ENCODE results near the gene REM2.

Gene REM2

DNA sequence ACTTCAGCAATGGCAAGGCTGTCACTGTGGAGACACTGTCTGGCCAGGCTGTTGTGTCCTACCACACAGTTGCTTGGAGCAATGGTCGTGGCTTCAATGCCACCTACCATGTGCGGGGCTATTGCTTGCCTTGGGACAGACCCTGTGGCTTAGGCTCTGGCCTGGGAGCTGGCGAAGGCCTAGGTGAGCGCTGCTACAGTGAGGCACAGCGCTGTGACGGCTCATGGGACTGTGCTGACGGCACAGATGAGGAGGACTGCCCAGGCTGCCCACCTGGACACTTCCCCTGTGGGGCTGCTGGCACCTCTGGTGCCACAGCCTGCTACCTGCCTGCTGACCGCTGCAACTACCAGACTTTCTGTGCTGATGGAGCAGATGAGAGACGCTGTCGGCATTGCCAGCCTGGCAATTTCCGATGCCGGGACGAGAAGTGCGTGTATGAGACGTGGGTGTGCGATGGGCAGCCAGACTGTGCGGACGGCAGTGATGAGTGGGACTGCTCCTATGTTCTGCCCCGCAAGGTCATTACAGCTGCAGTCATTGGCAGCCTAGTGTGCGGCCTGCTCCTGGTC lies 7.2 kb upstream of the REM2 start:
- no peak for DNase-seq

DNA sequence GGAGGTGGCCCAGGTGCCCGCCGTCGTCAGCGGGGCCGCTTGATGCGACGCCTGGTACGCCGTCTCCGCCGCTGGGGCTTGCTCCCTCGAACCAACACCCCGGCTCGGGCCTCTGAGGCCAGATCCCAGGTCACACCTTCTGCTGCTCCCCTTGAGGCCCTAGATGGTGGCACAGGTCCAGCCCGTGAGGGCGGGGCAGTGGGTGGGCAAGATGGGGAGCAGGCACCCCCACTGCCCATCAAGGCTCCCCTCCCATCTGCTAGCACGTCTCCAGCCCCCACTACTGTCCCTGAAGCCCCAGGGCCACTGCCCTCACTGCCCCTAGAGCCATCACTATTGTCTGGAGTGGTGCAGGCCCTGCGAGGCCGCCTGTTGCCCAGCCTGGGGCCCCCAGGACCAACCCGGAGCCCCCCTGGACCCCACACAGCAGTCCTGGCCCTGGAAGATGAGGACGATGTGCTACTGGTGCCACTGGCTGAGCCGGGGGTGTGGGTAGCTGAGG lies 6.0 kb upstream of the REM2 start:
- DNase-seq, result no peak

DNA sequence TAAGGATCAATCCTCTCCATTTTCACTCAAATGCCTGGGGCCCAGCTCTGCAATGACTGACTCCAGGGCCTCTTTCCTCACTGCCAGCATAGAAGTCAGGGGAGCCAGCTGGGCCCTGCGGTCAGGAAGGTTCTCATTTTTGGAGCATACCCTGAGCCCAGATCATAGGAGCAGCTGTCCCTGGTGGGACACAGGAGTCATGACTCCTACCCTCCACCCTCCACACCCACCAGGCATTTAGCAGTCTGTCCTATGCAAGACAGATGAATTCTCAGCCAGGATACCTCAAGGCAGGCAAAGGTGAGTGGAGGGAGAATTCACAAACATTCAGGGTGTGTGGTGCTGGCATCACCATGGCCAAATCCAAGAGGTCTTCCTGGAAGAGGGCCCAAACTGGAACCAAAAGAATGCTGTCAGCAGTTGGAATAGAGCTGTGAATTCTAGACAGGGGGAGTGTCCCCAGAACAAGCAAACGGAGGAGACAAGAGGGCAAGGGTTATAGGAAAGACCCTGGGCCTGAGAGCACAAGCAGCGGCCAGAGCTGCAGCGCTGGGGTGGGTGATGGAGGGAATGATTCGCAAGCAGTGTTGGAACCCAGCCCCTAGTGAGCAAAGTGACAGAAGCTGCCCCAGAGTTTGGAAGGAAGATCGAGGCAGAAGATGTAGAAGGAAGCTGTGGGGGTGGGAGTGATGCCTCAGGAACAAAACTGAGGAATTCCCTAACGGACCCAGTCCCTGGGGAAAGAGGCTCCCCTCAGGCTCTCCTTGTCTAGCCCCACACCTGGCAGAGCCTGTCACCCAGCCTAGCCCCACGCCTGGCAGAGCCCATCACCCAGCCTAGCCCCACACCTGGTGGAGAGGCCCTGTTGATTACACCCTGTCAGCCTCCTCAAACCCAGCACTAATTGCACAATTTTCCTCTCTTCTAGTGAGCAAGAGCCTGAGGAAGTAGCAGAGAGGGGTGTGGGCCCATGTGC lies 4.5 kb upstream of the REM2 start:
- no peak for DNase-seq

DNA sequence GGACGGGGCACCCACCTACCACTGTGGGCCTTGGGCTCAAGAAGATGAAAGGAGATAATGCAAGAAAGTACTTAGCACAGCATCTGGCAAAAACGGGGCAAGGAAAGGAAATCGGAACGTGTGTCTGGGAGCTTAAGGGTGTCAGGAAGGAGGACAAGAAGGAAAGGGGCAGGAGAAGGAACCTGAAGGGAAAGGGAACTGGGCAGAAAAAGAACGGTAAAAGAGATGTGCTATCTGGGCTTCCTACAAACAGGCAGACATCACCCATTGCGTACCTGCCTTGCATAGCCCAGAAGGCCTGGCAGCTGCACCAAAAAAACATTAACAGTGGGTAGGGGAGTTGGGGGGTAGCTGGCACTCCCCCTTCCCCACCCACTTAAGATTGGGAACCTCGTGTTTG lies 958 bp upstream of the REM2 start:
- DNase-seq, result no peak

DNA sequence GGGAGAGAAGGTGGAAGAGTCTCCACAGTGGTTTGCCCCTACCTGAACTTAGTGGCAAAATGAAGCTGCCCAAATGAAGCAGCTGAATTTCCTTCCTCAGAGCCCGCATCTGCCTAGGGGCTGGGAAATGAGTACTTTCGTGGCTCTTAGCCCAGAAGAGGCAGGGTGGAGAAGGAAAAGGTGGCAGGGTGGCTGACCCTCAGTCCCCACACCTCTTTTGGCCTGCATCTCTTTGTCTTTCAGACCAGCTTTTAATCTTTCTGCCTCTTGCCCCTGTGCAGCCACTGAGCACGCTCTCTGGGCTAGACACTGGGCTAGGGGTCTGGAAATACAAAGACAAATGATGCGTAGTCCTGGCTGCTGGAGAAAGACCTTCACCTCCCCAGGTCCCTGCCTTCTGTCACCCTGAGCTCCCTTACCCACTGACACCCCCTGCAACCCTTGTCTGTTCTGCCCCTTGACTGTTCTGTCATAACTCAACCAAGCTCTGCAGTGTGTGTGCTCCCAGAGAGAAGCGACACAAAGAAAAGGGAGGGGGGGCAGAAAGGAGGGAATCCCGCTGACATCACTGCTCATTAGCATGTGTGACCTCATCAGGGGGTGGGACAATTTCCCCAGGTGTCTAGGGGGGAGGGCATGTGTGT lies 371 bp upstream of the REM2 start:
- peak; percentile 38 for DNase-seq

DNA sequence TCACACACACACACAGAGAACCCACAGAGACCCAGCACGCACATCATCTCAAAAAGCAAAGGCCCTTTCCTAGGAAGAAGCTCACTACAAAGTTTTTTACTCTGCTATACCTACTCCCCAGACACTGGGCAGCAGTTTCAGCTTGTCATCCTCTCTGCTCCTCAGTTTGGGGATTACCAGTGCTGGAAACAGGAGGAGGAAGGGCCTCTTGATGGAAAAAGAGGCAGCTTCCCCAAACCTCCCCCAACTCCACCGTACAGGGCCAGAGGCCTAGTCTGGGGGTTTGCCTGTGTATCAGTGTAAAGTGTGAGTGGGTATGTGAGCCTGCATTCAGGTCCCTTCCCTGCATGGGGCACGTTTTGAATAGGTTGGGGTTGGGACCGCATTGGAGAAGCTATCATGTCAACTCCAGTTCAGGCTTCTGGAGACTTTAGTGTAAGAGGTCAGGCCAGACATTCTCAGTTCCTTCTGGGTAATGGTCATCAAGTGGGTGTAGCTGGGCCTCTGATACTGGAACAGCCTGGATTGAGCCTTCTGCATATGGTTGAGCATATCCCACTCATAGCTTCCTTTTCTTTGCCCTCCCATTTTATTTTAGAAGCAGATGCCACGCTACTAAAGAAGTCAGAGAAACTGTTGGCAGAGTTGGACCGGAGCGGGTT lies 1.2 kb downstream of the REM2 start:
- DNase-seq, result no peak

DNA sequence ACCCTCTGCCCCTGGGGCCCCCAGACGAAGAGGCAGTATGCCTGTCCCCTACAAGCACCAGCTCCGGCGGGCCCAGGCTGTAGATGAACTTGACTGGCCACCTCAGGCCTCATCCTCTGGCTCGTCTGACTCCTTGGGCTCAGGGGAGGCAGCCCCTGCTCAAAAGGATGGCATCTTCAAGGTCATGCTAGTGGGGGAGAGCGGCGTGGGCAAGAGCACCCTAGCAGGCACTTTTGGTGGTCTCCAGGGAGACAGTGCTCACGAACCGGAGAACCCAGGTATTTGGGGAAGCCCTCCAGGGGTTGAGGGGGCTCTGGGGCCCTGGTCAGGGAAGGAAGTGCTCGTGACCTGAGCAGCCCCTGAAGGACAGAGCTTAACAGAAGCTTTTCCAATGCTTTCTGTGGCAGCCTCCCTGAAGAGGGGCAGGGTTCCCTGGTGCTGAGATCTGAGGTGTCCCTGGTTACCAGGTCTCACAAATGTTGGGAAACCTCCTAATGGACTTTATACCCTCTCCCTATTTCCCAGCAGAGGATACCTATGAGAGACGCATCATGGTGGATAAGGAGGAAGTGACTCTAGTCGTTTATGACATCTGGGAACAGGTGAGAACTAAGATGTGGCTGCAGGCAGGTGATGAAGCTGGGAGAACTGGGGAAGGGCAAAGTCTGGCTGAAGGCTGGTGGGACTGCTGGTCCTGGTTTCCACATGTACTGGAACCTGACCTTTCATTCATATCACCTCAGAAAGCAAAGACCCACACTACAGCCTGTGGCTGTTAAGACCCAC lies 1.9 kb downstream of the REM2 start:
- DNase-seq, result no peak

DNA sequence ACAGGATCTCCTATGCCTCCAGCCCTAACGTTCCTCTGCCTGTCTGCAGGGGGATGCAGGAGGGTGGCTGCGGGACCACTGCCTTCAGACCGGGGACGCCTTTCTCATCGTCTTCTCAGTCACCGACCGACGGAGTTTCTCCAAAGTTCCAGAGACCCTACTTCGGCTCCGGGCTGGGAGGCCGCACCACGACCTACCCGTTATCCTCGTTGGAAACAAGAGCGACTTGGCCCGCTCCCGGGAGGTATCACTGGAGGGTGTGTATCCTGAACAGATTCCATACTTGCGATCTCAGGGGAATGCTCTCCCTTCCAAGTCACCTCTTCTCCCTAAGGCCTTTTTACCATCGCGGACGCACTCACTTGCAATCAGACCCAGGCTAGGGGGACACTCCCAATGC lies 3.0 kb downstream of the REM2 start:
- DNase-seq, result no peak

DNA sequence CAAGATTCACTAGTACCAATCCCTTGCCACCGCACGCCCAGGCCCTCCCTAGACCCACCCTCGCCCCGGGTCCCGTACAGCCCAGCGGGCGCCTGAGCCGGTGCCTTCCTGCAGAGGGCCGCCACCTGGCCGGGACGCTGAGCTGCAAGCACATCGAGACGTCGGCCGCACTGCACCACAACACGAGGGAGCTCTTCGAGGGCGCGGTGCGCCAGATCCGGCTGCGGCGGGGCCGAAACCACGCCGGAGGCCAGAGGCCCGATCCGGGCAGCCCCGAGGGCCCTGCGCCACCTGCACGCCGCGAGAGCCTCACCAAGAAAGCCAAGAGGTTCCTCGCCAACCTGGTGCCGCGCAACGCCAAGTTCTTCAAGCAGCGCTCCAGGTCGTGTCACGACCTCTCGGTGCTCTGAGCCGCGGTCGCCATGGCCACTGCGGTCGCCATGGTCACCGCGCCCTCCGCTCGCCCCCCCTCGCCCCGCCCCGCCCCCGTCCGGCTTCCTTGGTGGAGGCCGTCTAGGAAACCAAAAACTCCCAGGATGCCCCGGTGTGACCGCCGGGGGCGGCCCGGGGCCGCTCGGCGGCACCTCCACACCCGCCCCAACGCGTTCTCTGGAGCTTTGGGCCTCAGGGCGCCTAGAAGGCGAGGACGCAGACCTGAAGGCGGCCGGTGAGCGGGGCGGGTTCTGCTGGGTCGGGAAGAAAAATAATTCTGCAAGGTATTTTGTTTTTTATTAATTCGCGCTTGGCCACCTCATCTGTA lies 3.7 kb downstream of the REM2 start:
- DNase-seq, result peak; percentile 68

DNA sequence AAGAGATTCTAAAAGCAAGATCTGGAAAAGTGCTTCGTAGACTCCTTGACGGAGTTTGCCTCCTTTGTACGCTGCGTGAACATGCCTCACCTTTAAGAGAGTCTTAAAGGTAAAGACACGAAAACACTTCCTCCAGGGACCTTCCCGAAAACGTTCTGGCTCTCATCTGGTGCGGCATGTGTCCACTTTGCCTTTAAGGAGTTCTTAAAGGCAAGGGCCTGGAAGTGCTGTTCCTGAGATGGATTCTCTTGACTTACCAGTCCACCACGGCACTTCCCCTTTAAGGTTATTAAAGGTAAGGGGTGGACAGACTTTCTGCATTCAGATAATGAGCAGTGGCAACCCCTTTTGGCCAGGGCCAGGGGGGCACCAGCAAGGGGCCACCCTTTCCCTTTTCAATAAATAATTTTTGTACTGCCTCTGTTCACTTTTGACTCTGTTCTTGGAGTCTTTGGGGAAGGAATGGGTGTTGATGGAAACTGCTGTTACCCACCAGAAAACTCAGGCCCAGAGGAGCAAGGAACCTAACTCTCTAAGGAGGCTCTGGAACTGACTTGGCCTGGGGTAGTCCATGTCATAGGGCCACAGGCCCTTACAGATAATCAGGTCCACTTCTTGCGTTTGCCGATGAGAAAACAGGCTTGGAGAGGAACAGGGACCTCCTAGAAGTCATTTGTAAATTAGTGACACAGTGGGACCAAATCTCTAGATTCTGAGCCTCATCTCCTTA lies 4.4 kb downstream of the REM2 start:
- DNase-seq, result peak; percentile 32

DNA sequence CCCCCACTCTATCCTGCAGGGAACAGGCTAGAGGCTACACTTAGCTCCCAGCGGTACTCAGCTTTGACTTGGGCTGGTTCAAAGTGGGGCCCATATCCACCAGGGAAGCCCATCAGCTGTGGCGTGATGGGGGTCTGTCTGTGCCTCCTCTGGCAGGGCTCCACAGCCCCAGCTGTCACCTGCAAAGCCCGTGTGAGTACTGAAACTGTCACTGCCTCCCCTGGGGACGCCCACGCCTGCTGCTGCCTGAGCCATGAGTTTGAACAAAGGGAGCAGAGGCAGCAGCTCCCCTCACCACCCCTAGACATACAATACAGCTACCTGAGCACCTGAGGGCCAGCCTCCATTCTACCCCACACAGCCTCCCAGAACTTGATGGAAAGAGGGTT lies 5.0 kb downstream of the REM2 start:
- DNase-seq, result peak; percentile 28

DNA sequence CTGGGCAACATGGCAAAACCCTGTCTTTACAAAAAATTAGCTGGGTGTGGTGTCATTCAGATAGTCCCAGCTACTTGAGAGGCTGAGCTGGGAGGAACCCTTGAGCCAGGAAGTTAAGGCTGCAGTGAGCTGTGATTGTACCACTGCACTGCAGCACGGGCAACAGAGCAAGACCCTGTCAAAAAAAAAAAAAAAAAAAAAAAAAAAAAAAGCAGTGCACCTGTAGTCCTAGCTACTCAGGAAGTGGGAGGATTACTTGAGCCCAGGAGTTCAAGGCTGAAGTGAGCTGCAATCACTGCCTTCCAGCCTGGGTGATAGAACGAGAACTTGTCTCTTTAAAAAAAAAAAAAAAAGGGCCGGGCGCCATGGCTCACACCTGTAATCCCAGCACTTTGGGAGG lies 5.6 kb downstream of the REM2 start:
- DNase-seq, result no peak

DNA sequence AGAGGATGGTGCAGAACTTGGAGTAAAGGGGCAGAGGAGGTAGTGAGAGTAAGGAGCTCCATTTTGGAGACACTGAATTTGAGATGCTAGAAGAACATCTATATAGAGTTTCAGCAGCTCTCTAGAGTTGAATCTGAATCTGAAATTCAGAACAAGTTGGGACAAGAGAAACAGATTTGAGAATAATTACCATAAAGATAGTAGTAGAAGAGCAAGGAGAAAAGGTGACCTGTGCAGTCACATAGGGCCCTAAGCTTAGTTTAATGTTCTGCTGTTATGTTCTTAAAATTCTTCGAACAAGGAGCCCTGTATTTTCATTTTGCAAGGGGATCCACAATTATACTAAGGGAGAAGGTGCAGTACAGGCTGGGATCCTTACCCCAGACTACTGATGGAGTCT lies 7.4 kb downstream of the REM2 start:
- no peak for DNase-seq

DNA sequence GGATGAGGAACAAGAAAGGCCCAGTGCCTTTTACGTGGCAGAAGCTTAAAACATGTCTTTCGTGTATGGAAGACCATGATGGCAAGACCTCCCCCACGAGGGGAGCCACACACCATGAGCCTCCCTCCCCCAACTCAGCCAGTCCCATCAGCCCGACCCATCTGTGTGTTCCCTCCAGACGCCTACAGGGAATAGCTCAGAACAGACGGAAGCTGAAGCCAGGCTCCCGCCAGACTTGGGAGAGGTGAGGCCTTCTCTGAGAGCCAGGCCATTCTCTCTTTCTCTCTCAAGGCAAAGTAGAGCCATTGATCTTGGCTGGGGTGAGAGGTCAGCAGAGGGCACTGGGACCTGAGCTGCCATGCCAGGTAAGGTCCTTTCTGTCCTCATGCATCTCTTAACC lies 9.5 kb downstream of the REM2 start:
- no peak for DNase-seq

DNA sequence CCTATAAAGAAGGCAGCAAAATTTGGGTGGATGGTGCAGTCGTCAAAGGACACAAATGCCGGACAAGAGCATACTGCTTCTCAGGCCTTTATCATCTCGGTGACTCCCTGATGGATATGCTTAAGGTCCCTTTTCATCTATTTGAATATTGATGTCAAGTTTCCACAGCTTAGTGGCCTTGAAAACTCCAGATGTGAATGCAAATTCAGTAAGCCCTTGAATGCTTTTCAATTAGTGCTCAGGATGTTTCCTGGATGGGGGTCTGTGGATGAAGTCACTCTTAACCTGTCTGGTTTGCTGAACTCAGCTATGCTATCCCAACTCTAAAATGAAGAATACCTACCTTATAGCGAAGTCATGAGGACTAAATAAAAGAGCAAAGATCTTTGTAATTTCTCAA lies 10.7 kb downstream of the REM2 start:
- no peak for DNase-seq

DNA sequence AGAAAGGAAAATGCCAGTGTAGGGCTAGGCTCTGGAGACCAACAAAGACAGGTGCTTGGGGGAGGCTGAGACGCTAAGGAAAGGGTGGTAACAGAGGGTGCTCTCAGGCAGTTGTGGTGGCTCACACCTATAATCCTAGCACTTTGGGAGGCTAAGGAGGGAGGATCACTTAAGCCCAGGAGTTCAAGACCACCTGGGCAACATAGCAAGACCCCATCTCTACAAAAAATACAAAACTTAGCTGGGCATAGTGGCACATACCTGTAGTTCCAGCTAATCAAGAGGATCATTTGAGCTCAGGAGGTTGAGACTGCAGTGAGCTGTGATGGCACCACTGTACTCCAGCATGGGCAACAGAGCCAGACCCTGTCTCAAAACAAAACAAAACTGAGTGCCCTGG lies 12.4 kb downstream of the REM2 start:
- no peak for DNase-seq

DNA sequence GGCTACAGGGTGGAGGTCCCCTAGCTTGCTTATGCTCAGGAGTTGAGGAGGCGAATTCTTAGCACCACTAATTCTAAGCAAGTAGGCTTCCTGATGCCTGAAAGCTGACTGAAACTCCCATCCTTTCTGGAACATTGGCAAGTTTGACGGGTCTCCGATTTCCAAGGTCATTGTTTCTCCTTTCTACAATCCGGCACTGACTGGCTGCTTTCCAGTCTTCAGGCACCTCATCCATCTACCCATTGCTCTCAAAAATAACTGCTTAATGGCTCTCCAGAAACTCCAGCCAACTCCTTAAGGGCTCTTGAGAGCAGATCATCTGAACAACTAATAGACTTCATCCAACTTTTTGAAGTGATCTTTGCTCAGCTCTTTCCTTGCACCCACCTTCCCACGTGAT lies 13.3 kb downstream of the REM2 start:
- no peak for DNase-seq

DNA sequence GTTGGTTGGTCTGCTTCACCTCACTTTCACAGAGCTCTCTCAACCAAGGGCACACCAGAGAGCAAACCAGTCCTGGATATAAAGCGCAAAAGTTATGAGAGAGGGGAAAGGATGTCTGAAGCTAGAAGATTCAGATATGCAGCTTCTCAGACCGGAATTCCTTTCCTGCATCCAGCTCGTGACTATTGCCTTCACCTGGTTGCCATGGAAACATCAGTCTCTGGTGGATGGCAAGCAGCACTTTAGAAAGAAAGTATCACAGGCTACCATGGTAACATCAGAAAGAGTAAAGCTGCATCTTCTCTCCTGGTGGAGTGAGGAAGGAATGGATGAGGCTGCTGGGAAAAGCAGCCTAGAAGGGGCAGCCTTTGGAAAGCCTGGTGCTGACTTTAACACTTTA lies 13.7 kb downstream of the REM2 start:
- no peak for DNase-seq

DNA sequence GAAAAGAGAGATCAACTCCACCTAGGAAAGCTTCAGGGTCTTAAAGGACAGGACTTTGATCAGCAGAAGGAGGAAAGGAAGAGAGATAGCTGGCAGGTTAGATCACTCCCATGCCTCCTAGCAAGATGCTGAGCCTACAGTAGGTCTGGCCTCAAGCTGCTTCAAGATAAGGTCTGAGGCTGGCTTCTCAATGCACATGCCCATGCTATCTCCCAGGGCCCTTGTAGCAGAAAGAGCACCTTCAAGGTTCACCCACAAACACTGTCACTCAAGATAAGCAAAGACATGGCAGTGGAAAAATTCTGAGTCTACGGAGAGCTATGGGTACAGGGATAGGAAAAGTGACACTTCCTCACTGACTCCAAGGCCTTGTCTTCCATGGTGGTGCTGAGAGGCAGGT lies 14.3 kb downstream of the REM2 start:
- DNase-seq, result no peak

DNA sequence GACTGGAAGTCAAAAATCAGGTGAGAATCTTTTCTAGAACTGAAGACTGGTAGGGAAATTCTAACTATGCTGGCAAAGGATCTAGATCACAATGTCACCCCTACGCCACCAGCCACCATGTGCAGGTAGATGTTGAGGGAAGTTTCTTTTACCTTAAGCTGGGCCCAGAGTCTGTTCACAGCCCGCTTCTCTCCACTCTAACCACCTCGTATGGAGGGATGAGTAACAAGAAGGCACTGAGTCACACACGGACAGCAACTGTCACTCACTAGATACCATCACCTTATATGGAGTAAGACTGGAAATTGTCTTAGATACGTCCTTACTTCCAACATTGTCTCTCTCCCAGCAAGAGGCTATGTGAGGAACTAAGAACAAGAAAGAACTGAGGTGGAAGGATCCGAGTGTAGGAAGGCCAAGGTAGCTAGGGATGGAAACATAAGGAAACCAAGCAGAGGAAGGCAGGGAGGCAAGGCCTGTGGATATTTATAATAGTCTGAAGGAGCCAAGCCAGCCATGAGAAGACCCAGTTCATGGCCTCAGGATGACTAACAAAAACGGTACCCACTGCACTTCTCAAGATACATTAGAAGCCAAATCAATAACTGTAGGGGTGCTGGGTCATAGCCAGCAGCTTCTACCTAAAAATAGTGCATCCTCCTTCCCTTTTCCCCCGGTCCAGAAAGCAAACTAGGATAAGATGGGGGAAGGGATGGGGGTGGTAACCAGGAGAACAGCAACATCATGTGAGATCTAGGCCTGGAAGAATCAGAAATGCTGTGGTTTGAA lies 15.5 kb downstream of the REM2 start:
- DNase-seq, result no peak

All from activated CD4-positive, alpha-beta T cell treated with anti-CD3 and anti-CD28 coated beads, Interleukin-2, amount 50 U/mL, for 1 hour (primary cell).